Panc1 (cell line): Measurements from ENCODE around the gene SCCPDH.

Source experiments
- CTCF ChIP-seq: fragments of 450-650 bp; IDR thresholded peaks from 2 replicates; pipeline ENCODE4 v1.5.1; 2017; ENCODE audit warnings: mild to moderate bottlenecking
- POLR2AphosphoS5 ChIP-seq: IDR thresholded peaks from 2 replicates; pipeline ENCODE4 v1.6.1; 2012; ENCODE audit warnings: mild to moderate bottlenecking, low read depth, low read length, moderate library complexity
- REST ChIP-seq, 2 experiments: IDR thresholded peaks; 2 replicates each; pipeline ENCODE4 v1.6.1; 2011 to 2012; ENCODE audit warnings: low read depth in 2 of 2, control low read depth in 1 of 2, low read length in 1 of 2, mild to moderate bottlenecking in 1 of 2, moderate library complexity in 1 of 2; ENCODE audit not compliant: insufficient read depth in 1 of 2
- SIN3A ChIP-seq: IDR thresholded peaks from 2 replicates; pipeline ENCODE4 v1.6.1; 2012; ENCODE audit warnings: low read depth, mild to moderate bottlenecking, low read length, moderate library complexity, borderline replicate concordance; ENCODE audit not compliant: insufficient read depth
- TCF7L2 ChIP-seq: IDR thresholded peaks from 2 replicates; pipeline ENCODE4 v1.6.1; 2011; ENCODE audit warnings: mild to moderate bottlenecking, low read depth, low read length, inconsistent platforms

GRCh38 chr1:246680696-246681130, 43.5 kb upstream of the SCCPDH start:
- no peak for TF ChIP-seq CTCF
- no peak for TF ChIP-seq POLR2AphosphoS5
- TF ChIP-seq REST (IDR thresholded peaks at IDR 0.05; ENCODE audit: insufficient read depth in 1 of 2, low read depth in 2 of 2, low read length in 1 of 2), result no peak
- no peak for TF ChIP-seq SIN3A
- TF ChIP-seq TCF7L2, result no peak
